SU-DHL-6 (cell line): ENCODE measurements around the gene ELF4.

Experiments
- EZH2phosphoT487 ChIP-seq: fragments of 200-600 bp; sonication (generic), shearing (Covaris generic); conservative IDR thresholded peaks from 2 replicates; pipeline ENCODE4 v1.6.1; 2018; ENCODE audit warnings: mild to moderate bottlenecking, antibody characterized with exemption, low read length, moderate library complexity, mixed read lengths
- TF ChIP-seq, protein P1 (sequence below): fragments of 200-600 bp; sonication (generic); IDR thresholded peaks from one replicate; pipeline ENCODE4 v1.5.1; 2017; ENCODE audit warnings: antibody characterized with exemption, mild to moderate bottlenecking, low read length, moderate library complexity; ENCODE audit not compliant: insufficient read depth, poor library complexity, severe bottlenecking

DNA sequence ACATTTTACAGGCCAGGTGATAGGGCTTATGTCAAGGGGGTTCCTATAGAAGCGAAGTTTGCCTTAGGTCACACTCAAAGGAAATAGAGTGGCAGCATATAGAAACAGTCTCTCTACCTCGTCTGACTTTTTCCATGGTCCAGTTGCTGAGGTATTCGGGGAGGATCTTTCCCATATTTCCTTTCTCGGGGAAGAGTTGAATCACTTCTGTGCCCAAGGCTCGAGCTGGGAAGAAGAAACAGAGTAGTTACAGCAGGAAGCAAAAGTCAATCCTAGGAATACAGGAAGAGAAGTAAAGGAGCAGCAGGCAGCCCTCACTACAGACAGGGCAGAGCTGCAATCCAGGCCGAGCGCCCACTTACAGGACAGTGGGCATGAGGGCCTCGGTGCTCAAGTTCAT, 26.7 kb upstream of the ELF4 start:
- TF ChIP-seq, protein P1, sequence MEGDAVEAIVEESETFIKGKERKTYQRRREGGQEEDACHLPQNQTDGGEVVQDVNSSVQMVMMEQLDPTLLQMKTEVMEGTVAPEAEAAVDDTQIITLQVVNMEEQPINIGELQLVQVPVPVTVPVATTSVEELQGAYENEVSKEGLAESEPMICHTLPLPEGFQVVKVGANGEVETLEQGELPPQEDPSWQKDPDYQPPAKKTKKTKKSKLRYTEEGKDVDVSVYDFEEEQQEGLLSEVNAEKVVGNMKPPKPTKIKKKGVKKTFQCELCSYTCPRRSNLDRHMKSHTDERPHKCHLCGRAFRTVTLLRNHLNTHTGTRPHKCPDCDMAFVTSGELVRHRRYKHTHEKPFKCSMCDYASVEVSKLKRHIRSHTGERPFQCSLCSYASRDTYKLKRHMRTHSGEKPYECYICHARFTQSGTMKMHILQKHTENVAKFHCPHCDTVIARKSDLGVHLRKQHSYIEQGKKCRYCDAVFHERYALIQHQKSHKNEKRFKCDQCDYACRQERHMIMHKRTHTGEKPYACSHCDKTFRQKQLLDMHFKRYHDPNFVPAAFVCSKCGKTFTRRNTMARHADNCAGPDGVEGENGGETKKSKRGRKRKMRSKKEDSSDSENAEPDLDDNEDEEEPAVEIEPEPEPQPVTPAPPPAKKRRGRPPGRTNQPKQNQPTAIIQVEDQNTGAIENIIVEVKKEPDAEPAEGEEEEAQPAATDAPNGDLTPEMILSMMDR: no peak
- no peak for TF ChIP-seq EZH2phosphoT487
